Fibroblast of the aortic adventitia (primary cell): ENCODE data around the gene SNORC. TPM values are rescaled to one million over a fixed set of nuclear protein-coding genes. Genes with fewer than 3 reads are reported as not detected.
A peak's percentile ranks its signal among the peaks of the same experiment; 100 is the strongest.

Source experiments
- DNase-seq: peaks from one replicate; pipeline ENCODE4 v3.0.0-alpha.2; 2010; ENCODE audit warnings: low read depth
- H3K4me3 ChIP-seq: 2 replicates; pipeline ENCODE4 v1.5.1; 2011; ENCODE audit warnings: low read depth, mild to moderate bottlenecking, control low read depth, low read length, moderate library complexity
- small RNA-seq: library from RNA; depleted of rRNA; stranded (forward); fragments of <200 nt; gene quantifications from one replicate; pipeline ENCODE3, GENCODE V24; 2012
- total RNA-seq: library from RNA; depleted of rRNA; stranded (reverse); fragments of >200 nt; gene quantifications from 2 replicates; pipeline ENCODE4 v1.2.3, GENCODE V29; 2012; ENCODE audit warnings: low replicate concordance
- TF ChIP-seq, protein P1 (sequence below): IDR thresholded peaks from 2 replicates; pipeline ENCODE4 v1.5.1; 2011; ENCODE audit warnings: mild to moderate bottlenecking, low read length, control low read depth, inconsistent platforms; ENCODE audit not compliant: insufficient read depth

Gene SNORC
- total RNA-seq, 1 donor: 0.72 TPM

DNA sequence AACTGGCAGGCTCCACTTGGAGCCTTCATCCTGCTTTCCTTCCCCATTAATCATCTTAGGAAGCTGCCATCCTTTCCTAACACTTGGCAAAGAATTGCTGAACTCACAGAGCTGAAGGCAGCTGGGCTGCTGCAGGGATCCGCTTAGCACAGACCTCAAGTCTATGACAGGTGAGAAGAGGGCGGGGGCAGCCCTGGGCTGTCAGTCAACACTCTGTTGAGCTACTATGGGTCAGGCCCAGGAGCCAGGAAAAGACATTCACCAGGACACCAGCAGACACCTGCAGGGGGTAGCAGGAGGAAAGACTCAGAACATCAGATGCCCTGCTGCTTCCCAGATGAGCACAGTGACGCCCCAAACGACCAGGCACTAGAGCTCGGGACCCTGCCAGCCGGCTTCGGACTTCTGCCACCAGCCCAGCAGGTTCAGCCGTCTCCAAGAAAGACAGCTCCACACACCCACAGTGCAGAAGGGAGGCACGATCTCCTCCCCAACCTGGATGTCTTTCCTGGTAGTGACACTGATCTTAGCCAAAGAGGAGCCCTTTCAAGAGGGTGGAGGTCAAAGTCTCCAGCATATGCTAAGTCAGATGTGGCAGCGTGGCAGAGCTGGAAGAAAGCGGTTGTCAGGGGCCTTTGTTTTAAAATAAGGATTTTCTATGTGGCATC is 55.2 kb downstream of the SNORC start:
- DNase-seq: no peak
- no peak overlapping the region for H3K4me3 ChIP-seq
- TF ChIP-seq, protein P1, sequence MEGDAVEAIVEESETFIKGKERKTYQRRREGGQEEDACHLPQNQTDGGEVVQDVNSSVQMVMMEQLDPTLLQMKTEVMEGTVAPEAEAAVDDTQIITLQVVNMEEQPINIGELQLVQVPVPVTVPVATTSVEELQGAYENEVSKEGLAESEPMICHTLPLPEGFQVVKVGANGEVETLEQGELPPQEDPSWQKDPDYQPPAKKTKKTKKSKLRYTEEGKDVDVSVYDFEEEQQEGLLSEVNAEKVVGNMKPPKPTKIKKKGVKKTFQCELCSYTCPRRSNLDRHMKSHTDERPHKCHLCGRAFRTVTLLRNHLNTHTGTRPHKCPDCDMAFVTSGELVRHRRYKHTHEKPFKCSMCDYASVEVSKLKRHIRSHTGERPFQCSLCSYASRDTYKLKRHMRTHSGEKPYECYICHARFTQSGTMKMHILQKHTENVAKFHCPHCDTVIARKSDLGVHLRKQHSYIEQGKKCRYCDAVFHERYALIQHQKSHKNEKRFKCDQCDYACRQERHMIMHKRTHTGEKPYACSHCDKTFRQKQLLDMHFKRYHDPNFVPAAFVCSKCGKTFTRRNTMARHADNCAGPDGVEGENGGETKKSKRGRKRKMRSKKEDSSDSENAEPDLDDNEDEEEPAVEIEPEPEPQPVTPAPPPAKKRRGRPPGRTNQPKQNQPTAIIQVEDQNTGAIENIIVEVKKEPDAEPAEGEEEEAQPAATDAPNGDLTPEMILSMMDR: no peak

DNA sequence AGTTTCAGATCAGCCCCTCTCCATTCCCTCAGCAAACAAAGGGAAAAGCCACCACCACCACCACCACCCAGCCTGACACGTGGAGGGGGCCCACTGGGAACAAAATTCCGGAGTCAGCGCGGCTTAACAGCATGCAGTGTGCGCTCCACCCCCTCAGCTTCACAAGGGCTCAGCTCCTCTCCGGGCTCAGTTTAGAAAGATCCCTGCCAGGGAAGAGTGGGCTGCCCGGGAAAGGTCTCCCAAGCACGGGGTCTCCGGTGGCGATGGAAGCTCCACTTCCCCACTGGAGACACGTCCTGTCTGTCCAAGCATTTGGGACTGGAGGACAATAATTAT is 55.7 kb downstream of the SNORC start:
- TF ChIP-seq, protein P1: no peak
- H3K4me3 ChIP-seq: no peak overlapping the region
- DNase-seq: no peak

DNA sequence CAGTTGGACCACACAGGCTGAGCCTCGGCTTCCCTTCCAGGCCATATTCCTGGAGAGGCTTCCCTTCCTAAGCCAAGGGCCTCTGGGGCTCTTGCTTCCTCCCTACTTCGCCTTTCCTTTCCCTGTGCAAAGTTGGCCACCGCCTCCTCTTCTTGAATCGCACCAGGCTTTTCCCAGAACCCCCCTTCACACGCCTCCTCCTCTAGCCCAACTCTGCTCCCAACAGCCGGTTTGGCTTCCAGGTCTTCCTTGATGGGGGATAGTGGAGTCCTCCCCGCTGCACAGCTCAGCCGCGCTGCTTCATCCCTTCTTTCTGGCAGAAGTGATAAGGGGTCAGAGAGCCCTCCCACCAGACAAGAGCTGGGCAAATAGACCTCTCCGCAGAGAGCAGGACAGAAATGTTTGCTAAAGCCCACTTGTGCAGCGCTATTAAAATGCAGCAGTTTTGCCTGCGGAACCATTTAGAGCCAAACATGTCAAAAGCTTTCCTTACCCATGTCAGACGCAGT is 56.4 kb downstream of the SNORC start:
- TF ChIP-seq, protein P1: no peak
- peak overlapping the region; percentile 67 for H3K4me3 ChIP-seq
- DNase-seq: peak; percentile 40

DNA sequence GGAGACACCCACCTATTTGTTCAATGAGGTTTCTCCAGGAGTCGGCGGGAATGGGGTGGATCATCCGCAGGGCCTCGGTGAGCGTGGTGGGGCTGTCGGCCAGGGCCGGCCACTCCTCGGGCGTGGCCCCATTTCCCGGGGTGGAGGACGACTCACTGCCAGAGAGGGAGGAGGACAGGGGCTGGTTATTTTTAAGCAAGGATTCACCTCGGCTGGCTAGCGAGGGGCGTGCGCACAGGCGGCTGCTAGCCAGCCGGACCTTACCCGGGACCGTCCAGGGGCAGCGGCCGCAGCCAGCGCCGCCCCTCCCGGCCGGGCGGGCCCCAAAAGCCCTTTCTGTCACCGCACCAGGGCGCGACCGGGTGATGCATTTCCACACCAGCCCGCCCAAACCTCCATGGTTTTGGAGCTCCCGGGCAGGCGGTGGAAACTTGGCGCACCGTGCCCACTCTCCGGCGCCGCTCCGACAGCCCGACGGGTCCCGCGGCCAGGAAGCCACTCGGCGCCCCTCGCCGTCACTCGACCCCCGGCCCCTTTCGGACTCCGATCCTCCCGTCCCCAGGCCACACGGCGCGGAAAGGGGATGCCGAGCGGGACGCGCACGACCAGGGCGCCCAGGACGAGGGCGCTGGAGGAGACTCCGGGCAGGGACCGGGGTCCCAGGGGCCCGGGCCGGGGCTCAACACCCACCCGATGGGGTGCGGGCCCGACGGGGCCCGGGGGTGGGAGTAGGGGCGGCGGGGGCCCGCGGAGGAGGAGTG is 57.1 kb downstream of the SNORC start:
- DNase-seq: peak; percentile 61
- peak overlapping the region; percentile 67 for H3K4me3 ChIP-seq
- TF ChIP-seq, protein P1: no peak

- H3K4me3 ChIP-seq: peak overlapping the region; percentile 67
- TF ChIP-seq, protein P1: no peak
- DNase-seq: no peak
Measured at GRCh38 chr2:232927793-232928550, 57.9 kb downstream of the SNORC start.

Small RNAs within 50 kb of the gene (small RNA-seq; reads per million reads assigned to genes)
- gene RF00019: not detected

Other genes with a start within 250 kb of the SNORC start
- 0.45 and 0.49 TPM in 2 replicates for gene EFHD1, start 236.7 kb upstream of the SNORC start, total RNA-seq
- gene GIGYF2, start 172.9 kb upstream of the SNORC start, total RNA-seq: 58.5 and 139 TPM in 2 replicates
- gene KCNJ13, start 93.7 kb upstream of the SNORC start, total RNA-seq: not detected in 2 replicates
- gene NGEF, start 143.0 kb downstream of the SNORC start, total RNA-seq: 1.1 and 17.4 TPM in 2 replicates
- gene NEU2, start 162.4 kb downstream of the SNORC start, total RNA-seq: not detected in 2 replicates
- 0.54 and 0.98 TPM in 2 replicates for gene INPP5D, start 190.1 kb downstream of the SNORC start, total RNA-seq